HUES48 (cell line): ENCODE data around the gene CLEC2L.
A peak's percentile ranks its signal among the peaks of the same experiment; 100 is the strongest.
"Not testable (repeated sequence)": the region's sequence is repeated elsewhere in the genome, so short reads cannot be mapped to it uniquely, and the experiment has no call there.

ENCODE experiments used
- H3K27ac ChIP-seq: one replicate; pipeline ENCODE4 v1.7.0; 2013; ENCODE audit warnings: low read depth, low read length, inconsistent platforms
- H3K27me3 ChIP-seq: 2 replicates; pipeline ENCODE4 v1.6.1; 2013; ENCODE audit warnings: mild to moderate bottlenecking, low read length; ENCODE audit not compliant: control insufficient read depth, insufficient read depth
- H3K36me3 ChIP-seq: 2 replicates; pipeline ENCODE4 v1.6.1; 2013; ENCODE audit warnings: low read length; ENCODE audit not compliant: control insufficient read depth, insufficient read depth
- H3K4me1 ChIP-seq: 2 replicates; pipeline ENCODE4 v1.6.1; 2013; ENCODE audit warnings: mild to moderate bottlenecking, low read length; ENCODE audit not compliant: control insufficient read depth, insufficient read depth
- H3K4me3 ChIP-seq: 2 replicates; pipeline ENCODE4 v1.5.1; 2013; ENCODE audit warnings: mild to moderate bottlenecking, low read depth, low read length
- H3K9ac ChIP-seq: 2 replicates; pipeline ENCODE4 v1.6.1; 2013; ENCODE audit warnings: mild to moderate bottlenecking, low read depth, low read length, moderate library complexity
- H3K9me3 ChIP-seq: 2 replicates; pipeline ENCODE4 v1.6.1; 2013; ENCODE audit warnings: low read length; ENCODE audit not compliant: control insufficient read depth, insufficient read depth

The CLEC2L gene

DNA sequence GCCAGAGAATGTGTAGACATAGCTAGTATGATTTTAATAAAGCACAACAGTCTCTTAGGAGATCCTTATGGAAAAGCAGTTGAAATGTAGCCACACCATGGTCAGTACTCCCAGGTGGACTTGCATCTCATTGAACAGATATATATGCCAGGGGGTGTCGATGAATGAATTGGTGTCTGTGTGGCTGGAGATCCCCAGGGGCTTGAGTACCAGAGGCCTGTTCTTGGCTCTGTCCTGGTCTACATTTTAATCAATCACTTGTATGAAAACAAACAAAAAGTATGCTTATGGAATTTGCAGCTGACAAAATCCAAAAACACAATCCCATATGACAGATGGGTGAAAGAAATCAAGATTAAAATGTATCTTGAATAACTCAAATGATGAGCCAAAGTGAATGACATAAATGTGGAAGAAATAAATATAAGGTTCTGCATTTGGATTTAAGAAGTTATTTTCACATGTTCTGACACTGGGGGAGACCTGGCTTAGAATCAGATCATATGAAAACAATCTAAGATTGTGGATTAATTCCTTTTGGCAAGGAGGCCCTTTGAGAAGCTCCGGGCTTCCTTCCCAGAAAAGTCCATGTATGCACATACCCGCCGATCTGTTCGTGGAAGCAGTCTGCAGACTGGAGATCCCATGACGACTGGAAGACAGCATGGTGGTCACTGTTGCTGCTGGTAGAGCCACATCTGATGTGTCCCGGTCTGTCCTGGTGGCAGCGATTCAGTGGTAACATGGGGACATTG lies 15.6 kb downstream of the CLEC2L start:
- no peak overlapping the region for H3K4me3 ChIP-seq
- H3K27ac ChIP-seq, result no peak overlapping the region
- no peak overlapping the region for H3K9ac ChIP-seq
- H3K9me3 ChIP-seq, result no peaks in the 10 kb centered on the region
- no peaks in the 10 kb centered on the region for H3K27me3 ChIP-seq
- H3K4me1 ChIP-seq, result peaks cover 12% of the 10 kb centered on the region
- no peaks in the 10 kb centered on the region for H3K36me3 ChIP-seq

DNA sequence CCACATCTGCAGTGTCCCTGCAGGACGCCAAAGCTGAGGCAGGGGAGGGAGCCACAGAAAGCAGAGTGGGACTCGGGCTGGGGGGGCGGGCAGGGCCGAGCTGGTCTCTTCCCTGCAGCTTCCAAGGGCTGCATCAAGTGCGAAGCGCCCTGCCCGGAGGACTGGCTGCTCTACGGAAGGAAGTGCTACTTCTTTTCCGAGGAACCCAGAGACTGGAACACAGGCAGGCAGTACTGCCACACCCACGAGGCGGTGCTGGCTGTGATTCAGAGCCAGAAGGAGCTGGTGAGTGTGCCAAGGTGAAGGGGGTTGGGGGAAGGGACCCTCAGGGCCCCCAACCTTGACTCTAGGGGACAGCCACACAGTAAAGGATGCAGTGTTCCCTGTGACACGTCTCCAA lies 16.7 kb downstream of the CLEC2L start:
- H3K36me3 ChIP-seq, result no peaks in the 10 kb centered on the region
- no peak overlapping the region for H3K4me3 ChIP-seq
- H3K27me3 ChIP-seq, result no peaks in the 10 kb centered on the region
- no peak overlapping the region for H3K27ac ChIP-seq
- no peaks in the 10 kb centered on the region for H3K9me3 ChIP-seq
- H3K9ac ChIP-seq, result no peak overlapping the region
- peaks cover 12% of the 10 kb centered on the region for H3K4me1 ChIP-seq

DNA sequence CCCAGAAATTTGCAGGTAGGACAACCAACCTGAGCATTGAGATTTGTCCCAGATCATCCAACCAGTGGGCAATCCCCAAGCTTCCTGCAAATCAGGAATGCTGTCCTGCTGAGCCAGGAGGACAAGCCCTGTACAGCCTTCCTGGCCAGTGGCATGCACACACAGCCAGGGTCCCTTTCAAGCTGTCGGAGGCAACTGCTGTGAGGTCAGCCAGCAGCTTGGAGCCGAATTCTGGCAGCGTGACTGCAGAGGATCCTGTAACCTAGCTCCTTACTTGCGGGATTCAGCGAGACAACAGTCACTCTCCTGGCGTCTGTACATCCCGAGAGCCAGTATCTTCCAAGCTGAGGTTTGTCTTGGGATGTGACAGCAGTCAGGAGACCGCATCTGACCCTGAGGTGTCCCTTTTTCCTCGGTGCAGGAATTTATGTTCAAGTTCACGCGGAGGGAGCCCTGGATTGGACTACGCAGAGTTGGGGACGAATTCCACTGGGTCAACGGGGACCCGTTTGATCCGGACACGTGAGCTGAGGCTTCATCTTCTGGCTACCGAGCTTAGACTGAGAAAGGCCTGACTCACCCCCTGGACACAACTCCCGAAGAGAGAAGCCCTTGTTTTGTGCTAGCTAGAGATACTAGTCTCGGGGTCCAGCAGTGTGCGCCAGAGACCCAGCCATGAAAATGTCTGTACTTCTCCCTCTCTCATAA lies 18.3 kb downstream of the CLEC2L start:
- Histone ChIP-seq H3K4me3 (no peak overlapping the region), H3K27me3 (no peaks in the 10 kb centered on the region), H3K4me1 (peaks cover 12% of the 10 kb centered on the region), H3K9me3 (no peaks in the 10 kb centered on the region), H3K27ac (no peak overlapping the region), H3K9ac (no peak overlapping the region), H3K36me3 (no peaks in the 10 kb centered on the region)

DNA sequence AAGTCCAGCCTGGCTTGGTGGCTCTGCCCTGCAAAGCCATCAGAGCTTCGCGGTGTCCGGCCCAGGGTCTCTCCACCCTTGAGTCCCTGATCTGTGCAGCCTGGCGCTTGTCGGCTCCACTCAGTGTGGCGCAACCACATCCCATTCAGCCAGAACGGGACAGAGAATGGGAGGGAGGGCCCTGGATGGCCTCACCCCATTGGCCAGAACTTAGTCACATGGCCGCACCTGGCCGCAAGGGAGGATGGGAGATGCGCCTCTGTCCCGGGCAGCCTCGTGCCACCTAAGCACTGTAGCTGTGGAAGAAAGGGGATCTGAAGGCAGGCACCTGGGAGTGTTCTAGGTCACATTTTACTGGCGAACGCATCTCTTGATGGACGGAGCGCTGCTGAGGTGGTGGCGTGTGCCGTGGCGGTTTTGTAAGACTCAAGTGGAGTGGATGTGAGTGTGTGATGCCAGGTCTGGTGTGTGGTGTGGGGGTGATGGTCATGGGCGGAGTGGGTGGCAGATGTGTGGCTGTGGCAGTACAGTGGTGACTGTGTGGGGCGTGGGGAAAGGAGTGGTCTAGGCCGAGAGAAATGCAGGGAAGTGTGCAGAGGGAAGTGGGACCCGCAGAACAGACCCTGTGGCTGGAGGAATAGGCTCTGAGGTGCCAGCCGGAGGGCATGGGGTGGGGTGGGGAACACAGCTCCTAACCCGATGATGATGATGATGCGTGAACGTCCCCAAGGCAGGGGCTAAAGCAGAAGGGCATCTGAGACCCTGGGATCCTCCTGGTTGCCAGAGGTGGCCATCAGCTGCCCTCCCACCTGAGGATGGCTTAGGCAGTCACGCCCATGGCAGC lies 19.0 kb downstream of the CLEC2L start:
- peaks cover 7% of the 10 kb centered on the region for H3K4me1 ChIP-seq
- H3K9ac ChIP-seq, result no peak overlapping the region
- H3K36me3 ChIP-seq, result no peaks in the 10 kb centered on the region
- no peaks in the 10 kb centered on the region for H3K9me3 ChIP-seq
- H3K4me3 ChIP-seq, result no peak overlapping the region
- no peaks in the 10 kb centered on the region for H3K27me3 ChIP-seq
- H3K27ac ChIP-seq, result no peak overlapping the region

DNA sequence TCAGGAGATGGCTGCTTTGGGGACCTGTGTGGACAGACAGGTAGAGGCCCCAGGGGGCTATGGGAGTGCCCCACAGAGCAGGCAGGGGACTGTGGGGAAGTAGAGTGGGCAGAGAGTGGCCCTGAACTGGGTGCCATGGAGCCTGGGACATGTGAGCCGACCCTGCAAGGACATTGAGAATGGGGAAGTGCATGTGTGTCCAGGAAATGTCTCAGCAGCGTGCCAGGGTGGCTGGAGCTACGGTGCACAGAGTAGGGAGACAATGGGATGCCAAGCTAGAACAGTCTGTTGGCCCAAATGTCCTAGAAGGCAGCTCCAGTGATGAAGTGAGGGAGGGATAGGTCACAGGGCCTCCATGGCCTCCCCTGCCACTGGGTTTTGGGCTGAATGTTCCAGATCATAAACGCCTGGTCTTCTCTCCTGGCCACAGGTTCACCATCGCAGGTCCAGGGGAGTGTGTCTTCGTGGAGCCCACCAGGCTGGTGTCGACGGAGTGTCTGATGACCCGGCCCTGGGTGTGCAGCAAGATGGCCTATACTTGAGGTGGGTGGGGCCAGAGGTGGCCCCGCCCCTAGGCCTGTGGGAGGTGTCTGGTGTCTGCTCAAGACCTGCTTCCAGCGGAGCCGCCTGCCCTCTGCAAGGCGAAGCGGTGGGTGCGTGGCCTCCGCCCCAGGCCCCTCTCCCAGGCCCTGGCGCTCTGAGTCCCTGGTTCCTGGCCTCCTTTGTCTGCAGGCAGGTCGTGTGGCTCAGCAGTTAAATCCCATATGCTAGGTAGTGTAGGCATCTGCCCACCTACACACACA lies 20.5 kb downstream of the CLEC2L start:
- no peaks in the 10 kb centered on the region for H3K9me3 ChIP-seq

DNA sequence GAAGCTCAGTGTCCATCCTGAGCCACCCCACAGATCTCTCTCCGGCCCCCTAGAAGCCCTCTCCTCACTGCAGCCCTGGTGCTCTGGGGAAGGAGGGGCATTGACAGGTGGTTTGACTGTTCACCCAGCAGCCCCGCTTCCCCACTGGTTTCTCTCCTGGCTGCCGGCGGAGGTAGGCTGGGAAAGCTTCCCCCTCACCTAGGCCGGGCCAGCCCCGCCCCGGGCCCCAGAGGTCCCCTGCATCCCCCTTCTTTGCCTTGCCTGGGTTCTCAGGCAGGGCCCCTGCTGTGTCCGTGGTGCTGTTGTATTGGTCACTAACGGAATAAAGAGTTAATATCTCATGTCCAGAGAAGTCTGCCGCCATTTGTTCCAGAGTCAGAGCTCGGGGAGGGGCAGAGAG lies 21.2 kb downstream of the CLEC2L start:
- Histone ChIP-seq H3K4me1 (peaks cover 7% of the 10 kb centered on the region), H3K27ac (no peak overlapping the region), H3K27me3 (no peaks in the 10 kb centered on the region), H3K36me3 (no peaks in the 10 kb centered on the region), H3K4me3 (no peak overlapping the region), H3K9me3 (no peaks in the 10 kb centered on the region), H3K9ac (no peak overlapping the region)

More for the DNA sequence above, 20.5 kb downstream of the CLEC2L start:
- H3K4me1 ChIP-seq, result peaks cover 7% of the 10 kb centered on the region
- no peaks in the 10 kb centered on the region for H3K27me3 ChIP-seq
- no peak overlapping the region for H3K4me3 ChIP-seq
- no peak overlapping the region for H3K9ac ChIP-seq
- H3K36me3 ChIP-seq, result no peaks in the 10 kb centered on the region
- no peak overlapping the region for H3K27ac ChIP-seq

DNA sequence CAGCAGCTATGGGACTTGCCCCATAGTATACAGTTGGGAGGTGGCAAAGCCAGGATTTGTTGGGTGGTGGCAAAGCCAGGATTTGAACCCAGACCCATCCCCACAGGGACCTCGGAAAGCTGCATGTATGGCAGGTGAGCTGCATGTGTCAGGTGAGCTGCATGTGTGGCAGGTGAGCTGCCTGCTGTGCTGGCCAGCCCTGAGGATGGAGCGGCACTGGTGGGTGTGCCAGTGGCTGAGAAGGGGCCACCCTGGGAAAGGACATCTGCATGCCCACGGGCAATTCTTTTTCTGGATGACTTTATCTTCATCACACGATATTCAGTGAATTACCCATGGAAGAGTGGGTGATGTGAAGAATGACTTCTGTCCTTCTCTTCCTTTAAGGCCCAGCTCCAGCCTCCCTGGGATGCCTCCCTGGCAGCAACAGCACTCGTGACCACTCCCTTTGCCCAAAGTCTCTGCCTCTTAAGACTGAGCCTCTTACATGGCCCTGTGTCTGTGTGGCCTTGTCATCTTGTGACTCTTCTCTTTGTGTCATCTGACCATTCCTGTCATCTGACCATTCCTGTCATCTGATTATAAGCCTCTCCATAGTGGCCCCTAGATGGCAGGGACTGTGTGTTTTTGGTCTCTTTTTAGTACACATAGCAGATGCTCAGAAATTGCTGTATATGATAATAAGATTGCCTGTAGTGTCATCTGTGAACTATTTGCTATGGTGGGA lies 25.0 kb downstream of the CLEC2L start:
- Histone ChIP-seq H3K9ac (no peak overlapping the region), H3K36me3 (no peaks in the 10 kb centered on the region), H3K9me3 (no peaks in the 10 kb centered on the region), H3K4me1 (0 out of 2 replicates have a peak, but pooled peaks cover 3% of the 10 kb centered on the region), H3K4me3 (no peak overlapping the region), H3K27me3 (no peaks in the 10 kb centered on the region), H3K27ac (no peak overlapping the region)

DNA sequence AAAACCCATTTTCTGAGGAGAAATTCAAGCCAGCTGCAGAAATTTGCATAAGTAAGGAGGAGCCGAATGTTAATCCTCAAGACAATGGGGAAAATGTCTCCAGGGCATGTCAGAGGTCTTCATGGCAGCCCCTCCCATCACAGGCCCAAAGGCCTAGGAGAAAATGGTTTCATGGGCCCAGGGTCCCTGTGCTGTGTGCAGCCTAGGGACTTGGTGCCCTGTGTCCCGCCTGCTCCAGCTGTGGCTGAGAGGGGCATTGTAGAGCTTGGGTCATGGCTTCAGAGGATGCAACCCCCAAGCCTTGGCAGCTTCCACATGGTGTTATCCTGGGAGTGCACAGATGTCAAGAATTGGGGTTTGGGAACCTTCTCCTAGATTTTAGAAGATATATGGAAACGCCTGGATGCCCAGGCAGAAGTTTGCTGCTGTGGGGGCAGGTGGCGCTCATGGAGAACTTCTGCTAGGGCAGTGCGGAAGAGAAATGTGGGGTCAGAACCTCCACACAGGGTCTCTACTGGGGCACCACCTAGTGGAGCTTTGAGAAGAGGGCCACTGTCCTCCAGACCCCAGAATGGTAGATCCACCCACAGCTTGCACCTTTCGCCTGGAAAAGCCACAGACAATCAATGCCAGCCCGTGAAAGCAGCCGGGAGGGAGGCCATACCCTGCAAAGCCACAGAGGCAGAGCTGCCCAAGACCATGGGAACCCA lies 30.7 kb downstream of the CLEC2L start:
- H3K9me3 ChIP-seq, H3K4me1 ChIP-seq, H3K4me3 ChIP-seq, H3K27me3 ChIP-seq, H3K9ac ChIP-seq, H3K36me3 ChIP-seq: not testable (repeated sequence)
- peak overlapping the region; percentile 65 for H3K27ac ChIP-seq

DNA sequence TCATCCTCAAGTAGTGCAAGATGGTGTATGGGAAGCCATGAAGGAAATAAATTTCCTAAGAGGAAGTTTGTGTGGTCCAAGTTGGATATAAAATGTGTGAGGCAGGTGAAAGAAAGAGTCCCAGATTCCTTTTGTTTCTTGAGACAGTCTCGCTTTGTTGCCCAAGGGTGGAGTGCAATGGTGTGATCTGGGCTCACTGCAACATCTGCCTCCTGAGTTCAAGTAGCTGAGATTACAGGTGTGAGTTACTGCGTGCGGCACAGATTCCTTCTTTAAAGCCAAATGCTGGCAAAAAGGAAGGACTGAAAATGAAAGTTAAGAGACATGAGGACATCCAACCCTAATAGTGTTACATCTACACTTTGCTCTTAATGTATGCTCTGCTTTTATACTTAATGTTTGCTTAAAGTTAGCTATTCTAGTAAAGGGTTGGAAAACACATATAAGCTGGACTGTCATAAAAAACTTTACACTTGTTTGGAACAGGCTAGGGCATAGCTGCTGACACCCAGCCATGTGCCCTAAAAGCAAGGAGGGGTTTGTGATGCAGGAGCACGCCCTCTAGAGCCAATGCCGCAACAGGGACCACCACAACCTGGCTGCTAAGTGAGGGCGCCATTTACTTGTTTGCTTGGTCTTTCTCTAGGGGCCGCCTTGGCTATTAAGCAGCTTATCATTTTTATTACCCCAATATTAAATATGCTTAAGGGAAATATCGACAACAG lies 34.5 kb downstream of the CLEC2L start:
- Histone ChIP-seq H3K4me3 (no peak overlapping the region), H3K9me3 (no peaks in the 10 kb centered on the region; the same call in 1 of the 2 replicates), H3K4me1 (peaks cover 8% of the 10 kb centered on the region), H3K9ac (no peak overlapping the region), H3K36me3 (no peaks in the 10 kb centered on the region), H3K27me3 (no peaks in the 10 kb centered on the region), H3K27ac (no peak overlapping the region)
